HG03135 (cell line): ENCODE results near the gene ZNF740.
"Not testable (repeated sequence)": the region's sequence is repeated elsewhere in the genome, so short reads cannot be mapped to it uniquely, and the experiment has no call there.

ENCODE experiments used
- ATAC-seq: cut with Tn5 transposase; IDR thresholded peaks from one replicate; pipeline ENCODE4 v1.9.1; 2021; ENCODE audit warnings: mild to moderate bottlenecking, moderate library complexity; ENCODE audit not compliant: unreplicated experiment

ZNF740 gene

GRCh38 chr12:53193985-53194716 is 13.6 kb downstream of the ZNF740 start:
- ATAC-seq, result no peak

GRCh38 chr12:53194973-53195372 is 14.5 kb downstream of the ZNF740 start:
- no peak for ATAC-seq

GRCh38 chr12:53195516-53196420 is 15.2 kb downstream of the ZNF740 start:
- ATAC-seq, result no peak

GRCh38 chr12:53196486-53196885 is 16.0 kb downstream of the ZNF740 start:
- ATAC-seq, result no peak

- no peak for ATAC-seq
These were observed 16.6 kb downstream of the ZNF740 start for GRCh38 chr12:53197011-53197640.

- ATAC-seq, result no peak
These were observed 18.1 kb downstream of the ZNF740 start for GRCh38 chr12:53198486-53199110.

- no peak for ATAC-seq
These were observed 19.2 kb downstream of the ZNF740 start for GRCh38 chr12:53199700-53200099.

GRCh38 chr12:53200107-53200457 is 19.6 kb downstream of the ZNF740 start:
- ATAC-seq, result no peak

GRCh38 chr12:53200458-53201176 is 20.1 kb downstream of the ZNF740 start:
- ATAC-seq, result no peak

GRCh38 chr12:53201177-53201541 is 20.6 kb downstream of the ZNF740 start:
- ATAC-seq, result no peak

GRCh38 chr12:53201639-53202038 is 21.1 kb downstream of the ZNF740 start:
- no peak for ATAC-seq

GRCh38 chr12:53202316-53202715 is 21.8 kb downstream of the ZNF740 start:
- ATAC-seq, result not testable (repeated sequence)

GRCh38 chr12:53204351-53204750 is 23.8 kb downstream of the ZNF740 start:
- no peak for ATAC-seq

GRCh38 chr12:53205747-53206419 is 25.4 kb downstream of the ZNF740 start:
- ATAC-seq, result peak; percentile 50

- ATAC-seq, result peak; percentile 41
These were observed 26.5 kb downstream of the ZNF740 start, which contains the start of gene ITGB7 for GRCh38 chr12:53207042-53207441. Gene ITGB7 (minus strand): TSS chr12:53207251. CDS start chr12:53200443, 6,808 bp downstream.

- no peak for ATAC-seq
These were observed 27.9 kb downstream of the ZNF740 start for GRCh38 chr12:53208435-53208834.

- no peak for ATAC-seq
These were observed 28.4 kb downstream of the ZNF740 start for GRCh38 chr12:53208877-53209463.

- no peak for ATAC-seq
These were observed 30.3 kb downstream of the ZNF740 start for GRCh38 chr12:53210843-53211242.
